C4-2B (cell line): ENCODE measurements around the gene TBK1.

Experiments
- CTCF ChIP-seq: fragments of 450-650 bp; conservative IDR thresholded peaks from 2 replicates; pipeline ENCODE4 v1.5.1; 2017; ENCODE audit warnings: mild to moderate bottlenecking
- ZFX ChIP-seq: fragments of 450-650 bp; IDR thresholded peaks from 2 replicates; pipeline ENCODE4 v1.6.1; 2017

- peak; percentile 6; the same call in 1 of the 2 replicates for TF ChIP-seq CTCF
- no peak for TF ChIP-seq ZFX
These were observed 73.7 kb downstream of the TBK1 start for GRCh38 chr12:64525461-64526160.
